ENCODE results near the gene FAM13A. TPM values are rescaled to one million over a fixed set of nuclear protein-coding genes. Genes with fewer than 3 reads are reported as not detected.

Gene FAM13A
- total and polyA plus RNA-seq, 9 of the 15 experiments (the other 6 are each of a cell fraction or from before 2014, with no cell fraction given): 11.3 to 23.3 (median 14.7) TPM

DNA sequence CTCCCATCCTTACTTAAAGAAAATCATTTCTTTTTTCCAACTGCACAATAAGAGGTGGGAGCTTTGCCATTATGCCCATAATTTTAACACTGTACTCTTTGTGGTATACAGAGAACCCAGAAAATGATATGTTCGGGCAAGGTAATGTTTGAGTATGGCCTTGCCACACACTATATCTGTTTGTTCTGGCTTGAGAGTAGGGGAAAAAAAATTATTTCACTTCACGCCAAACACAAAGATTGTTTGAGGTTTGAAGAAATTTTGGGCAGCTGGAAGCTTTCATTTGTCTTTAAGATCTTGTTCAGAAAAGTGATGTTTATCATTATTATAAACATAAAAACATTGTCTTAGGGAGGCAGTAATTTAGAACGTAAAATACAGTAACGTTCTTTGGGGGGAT is 244.0 kb downstream of the FAM13A start:
- no peaks in the 10 kb centered on the region for H3K9me3 ChIP-seq (replicated peaks; ENCODE audit: control insufficient read depth, insufficient read depth, low read depth, low read length)
- DNase-seq (ENCODE audit: extremely low read depth in 1 of 4, low spot score in 3 of 4): no peak
- no TSS peak for BruUV-seq (replicated peaks)
- H3K4me1 ChIP-seq (replicated peaks in 1 of 2; ENCODE audit: control insufficient read depth in 2 of 2, insufficient read depth in 2 of 2, low read length in 2 of 2): peaks cover 6 to 11% of the 10 kb centered on the region in 2 experiments; a peak in 3 of 5 replicates
- H3K4me2 ChIP-seq (ENCODE audit: insufficient read depth, low read length): no peak overlapping the region
- no peaks in the 10 kb centered on the region for H3K9me1 ChIP-seq (ENCODE audit: control insufficient read depth, insufficient read depth, low read length)
- FAIRE-seq: no peak
- no peak overlapping the region for H3K9ac ChIP-seq (ENCODE audit: insufficient read depth in 1 of 2, low read depth in 2 of 2, low read length in 2 of 2)
- no peak for ATAC-seq
- H4K20me1 ChIP-seq (replicated peaks; ENCODE audit: control insufficient read depth, insufficient read depth, low read length): no peaks in the 10 kb centered on the region
- H3K36me3 ChIP-seq (ENCODE audit: control insufficient read depth, insufficient read depth, low read length): no peaks in the 10 kb centered on the region
- POLR2A ChIA-PET: no interaction called here
- in situ Hi-C loops (cut with MboI) (loop anchor here (25.0 kb wide), 1 partner anchor 276 kb away; no protein-coding TSS in a partner anchor), intact Hi-C loops (cut with micrococcal nuclease) (no loop called here)
- WGBS (ENCODE audit: insufficient coverage, low coverage, missing lambda C conversion rate): 89% methylated on average over 4 of the region's 4 CpGs
- no peak overlapping the region for H3K27ac ChIP-seq (ENCODE audit: extremely low read depth, low read depth, low read length)
- no peak overlapping the region for H3K4me3 ChIP-seq
- peaks cover 37% of the 10 kb centered on the region; the same call in 2 of the 3 replicates for H3K79me2 ChIP-seq (ENCODE audit: control insufficient read depth, insufficient read depth, low read length)
- H2AFZ ChIP-seq (ENCODE audit: low read depth, low read length): no peak overlapping the region
- H3K27me3 ChIP-seq (ENCODE audit: control insufficient read depth in 2 of 2, insufficient read depth in 2 of 2, low read length in 2 of 2): no peaks in the 10 kb centered on the region
- CTCF ChIA-PET (ENCODE audit: low intra/inter-chr PET ratio): no interaction called here
- no peak for TF ChIP-seq SMARCC2 (IDR thresholded peaks at IDR 0.05; ENCODE audit: low read depth)
- no peak for TF ChIP-seq ZNF431 (CRISPR knock-in tag; IDR thresholded peaks at IDR 0.05)
- TF ChIP-seq ZNF436 (CRISPR knock-in tag; IDR thresholded peaks at IDR 0.05): no peak
- TF ChIP-seq FIP1L1 (IDR thresholded peaks at IDR 0.05; ENCODE audit: low read depth, low read length, poor library complexity, severe bottlenecking): no peak
- no peak for TF ChIP-seq MECOM (CRISPR knock-in tag; IDR thresholded peaks at IDR 0.05)
- no peak for TF ChIP-seq CBFA2T2 (conservative IDR thresholded peaks at IDR 0.05)
- no peak for TF ChIP-seq MAFF (IDR thresholded peaks at IDR 0.05; ENCODE audit: low read length)
- no peak for TF ChIP-seq CHD7 (IDR thresholded peaks at IDR 0.05; ENCODE audit: low read depth, low read length)
- TF ChIP-seq ZNF324 (CRISPR knock-in tag; IDR thresholded peaks at IDR 0.05): no peak
- TF ChIP-seq HSF4 (CRISPR knock-in tag; IDR thresholded peaks at IDR 0.05; ENCODE audit: borderline replicate concordance): no peak
- no peak for TF ChIP-seq ZNF445 (CRISPR knock-in tag; IDR thresholded peaks at IDR 0.05; ENCODE audit: low read depth)
- no peak for TF ChIP-seq TFAM (CRISPR knock-in tag; conservative IDR thresholded peaks at IDR 0.05)
- TF ChIP-seq NFATC3 (IDR thresholded peaks at IDR 0.05): no peak

All from K562 (cell line).